LoVo (cell line): ENCODE measurements around the gene RIPK4.
"Not testable (repeated sequence)": the region's sequence is repeated elsewhere in the genome, so short reads cannot be mapped to it uniquely, and the experiment has no call there.

Source experiments
- DNase-seq: peaks from one replicate; pipeline ENCODE4 v3.0.0-alpha.2; 2016; ENCODE audit warnings: low spot score

RIPK4 gene

DNA sequence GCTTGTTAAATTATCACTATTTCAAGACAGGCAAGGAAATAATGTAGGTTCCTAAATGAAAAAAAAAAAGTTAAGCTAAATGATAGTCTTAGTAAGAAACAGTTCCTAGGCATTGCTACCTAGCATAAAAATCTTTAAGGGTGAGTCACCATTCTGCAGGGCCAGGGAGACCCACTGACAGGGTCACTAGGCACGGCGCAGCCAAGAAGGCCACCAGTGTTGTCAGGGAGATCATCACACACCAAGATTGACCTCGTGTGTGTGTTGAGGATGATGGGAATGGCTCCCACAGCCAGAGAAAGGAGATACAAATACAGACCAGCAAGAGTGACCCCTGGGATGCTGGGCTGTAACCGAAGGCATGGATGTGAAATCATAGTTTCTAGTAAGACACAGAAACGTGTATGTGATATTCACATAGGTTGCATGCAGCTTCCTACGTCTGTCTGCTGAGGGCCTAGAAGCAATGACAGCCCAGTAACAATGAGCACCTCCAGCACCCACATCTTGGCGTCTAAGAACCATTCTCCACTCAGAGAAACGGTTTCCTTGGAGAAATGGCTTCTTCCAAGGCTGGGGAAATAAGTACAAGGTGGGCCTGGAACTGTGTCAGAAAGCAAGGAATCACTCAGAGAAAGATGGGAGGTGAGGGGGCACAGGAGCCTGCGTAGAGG lies 29.1 kb downstream of the RIPK4 start:
- DNase-seq = no peak

DNA sequence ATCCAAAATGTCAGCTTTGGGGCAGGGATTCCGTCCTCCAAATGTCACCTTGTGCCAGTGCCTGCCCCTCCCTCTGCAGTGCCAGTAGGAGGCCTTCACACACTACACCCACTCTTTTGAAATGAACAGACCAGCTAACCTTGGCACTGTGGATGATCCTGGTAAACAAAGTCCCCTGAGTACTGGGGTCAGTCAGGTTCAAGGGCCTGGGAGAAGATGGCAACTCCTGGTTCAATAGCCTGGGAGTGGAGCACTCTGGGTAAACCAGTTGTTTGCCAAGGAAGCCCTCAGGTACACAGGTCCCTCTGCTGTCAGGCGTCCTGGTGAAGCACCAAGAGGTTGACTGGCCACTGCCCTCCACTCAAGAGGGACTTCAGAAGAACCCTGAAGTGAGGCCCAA lies 30.4 kb downstream of the RIPK4 start:
- no peak for DNase-seq

DNA sequence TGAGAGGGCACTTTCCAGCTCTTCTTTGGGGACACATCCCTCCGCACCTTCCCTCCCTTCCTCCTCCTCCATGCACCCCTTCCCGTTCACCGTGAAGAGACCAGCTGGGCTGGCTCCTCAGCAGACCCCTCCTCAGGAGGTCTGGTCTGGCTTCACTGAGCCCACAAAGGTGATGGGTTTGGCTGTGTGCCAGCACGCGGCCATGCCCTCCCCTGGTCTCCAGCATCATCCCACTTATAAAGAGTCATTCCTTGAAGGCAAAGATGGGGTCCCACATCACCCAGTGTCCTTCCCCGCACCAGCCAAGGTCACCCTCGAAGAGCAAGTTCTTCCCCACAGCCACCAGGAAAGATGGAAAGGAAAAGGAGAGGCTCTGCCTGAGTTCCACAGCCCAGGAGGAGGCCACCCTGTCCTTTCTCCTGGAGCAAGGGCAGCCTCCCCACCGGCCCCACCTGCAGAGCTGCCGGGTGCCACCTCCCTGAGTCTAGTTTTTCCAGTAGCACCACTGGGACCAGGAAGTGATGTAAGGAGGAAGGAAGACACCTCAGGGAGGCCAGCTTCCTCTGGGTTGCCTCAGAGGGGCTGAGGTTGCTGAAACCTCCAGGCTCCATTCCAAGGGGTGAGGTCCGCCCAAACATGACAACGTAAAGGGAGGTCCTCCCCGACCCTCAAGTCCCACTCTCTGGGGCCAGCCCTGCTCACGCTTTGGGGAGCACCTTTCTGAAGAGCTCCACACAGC lies 32.7 kb downstream of the RIPK4 start:
- DNase-seq = no peak

DNA sequence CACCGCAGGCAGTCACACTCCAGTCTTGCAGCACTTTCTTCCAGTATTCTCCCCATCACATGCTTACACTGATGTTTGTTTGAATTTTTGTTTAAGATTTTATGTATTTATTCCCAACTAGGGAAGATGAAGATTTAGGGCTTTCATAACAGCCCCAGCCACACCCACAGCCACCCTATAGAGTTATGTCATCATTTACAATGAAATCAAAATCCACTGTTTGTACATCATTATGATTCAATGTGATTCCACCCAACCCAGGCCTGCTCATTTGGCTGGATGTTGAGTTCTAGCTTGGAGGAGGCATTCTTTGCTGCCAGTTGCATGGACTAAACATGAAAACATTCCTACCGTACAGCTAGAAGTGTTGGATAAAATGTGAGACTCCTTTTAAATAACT lies 35.8 kb downstream of the RIPK4 start:
- no peak for DNase-seq

DNA sequence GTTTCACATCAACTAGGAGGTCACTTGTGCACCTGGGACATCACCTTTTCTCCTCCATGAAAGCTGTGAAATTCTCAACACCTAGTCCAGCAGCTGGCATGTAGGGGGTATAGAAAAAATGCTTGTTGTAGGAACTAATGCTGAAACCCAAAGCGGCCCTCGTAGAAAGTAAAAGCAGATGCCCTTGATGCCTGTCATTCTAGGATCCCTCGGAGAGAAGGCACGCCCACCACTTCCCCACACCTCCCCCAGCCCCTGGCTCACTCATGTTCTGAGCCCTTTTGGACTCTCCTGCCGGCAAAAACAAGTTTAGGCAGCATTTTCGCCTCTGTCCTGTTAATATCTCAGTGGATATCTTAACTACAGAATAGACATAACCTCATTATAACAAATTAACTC lies 36.5 kb downstream of the RIPK4 start:
- no peak for DNase-seq

DNA sequence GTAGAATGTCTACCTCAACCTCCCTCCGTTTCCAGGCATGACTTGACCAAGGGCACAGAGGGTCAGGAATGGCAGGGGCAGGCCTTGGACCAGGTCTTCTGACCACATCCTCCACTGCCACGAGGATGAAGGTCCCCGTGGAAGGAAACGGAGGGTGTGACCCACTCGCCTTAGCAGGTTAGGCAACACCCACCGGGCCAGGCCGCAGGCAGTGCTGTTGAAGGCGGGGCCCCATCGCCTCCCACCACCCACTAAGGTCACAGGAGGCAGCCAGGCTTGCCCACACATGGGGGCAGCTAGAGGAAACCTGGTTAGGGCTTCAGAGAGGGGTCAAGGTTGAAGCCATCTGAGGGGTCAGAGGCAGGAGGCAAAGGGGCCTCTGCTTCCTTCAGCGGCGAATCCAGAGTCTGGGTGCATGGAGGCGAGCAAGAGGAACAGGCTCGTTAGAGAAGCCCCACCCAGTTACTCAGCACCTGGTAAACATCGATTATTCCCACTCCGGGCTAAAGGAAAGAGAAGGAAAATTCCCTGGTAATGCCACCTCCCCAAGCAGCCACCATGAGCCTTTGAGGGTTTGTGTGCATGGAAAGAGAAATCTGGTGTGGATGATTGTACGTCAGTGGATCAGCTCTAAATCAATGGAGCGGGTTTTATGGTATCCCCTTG lies 37.0 kb downstream of the RIPK4 start:
- DNase-seq = no peak

DNA sequence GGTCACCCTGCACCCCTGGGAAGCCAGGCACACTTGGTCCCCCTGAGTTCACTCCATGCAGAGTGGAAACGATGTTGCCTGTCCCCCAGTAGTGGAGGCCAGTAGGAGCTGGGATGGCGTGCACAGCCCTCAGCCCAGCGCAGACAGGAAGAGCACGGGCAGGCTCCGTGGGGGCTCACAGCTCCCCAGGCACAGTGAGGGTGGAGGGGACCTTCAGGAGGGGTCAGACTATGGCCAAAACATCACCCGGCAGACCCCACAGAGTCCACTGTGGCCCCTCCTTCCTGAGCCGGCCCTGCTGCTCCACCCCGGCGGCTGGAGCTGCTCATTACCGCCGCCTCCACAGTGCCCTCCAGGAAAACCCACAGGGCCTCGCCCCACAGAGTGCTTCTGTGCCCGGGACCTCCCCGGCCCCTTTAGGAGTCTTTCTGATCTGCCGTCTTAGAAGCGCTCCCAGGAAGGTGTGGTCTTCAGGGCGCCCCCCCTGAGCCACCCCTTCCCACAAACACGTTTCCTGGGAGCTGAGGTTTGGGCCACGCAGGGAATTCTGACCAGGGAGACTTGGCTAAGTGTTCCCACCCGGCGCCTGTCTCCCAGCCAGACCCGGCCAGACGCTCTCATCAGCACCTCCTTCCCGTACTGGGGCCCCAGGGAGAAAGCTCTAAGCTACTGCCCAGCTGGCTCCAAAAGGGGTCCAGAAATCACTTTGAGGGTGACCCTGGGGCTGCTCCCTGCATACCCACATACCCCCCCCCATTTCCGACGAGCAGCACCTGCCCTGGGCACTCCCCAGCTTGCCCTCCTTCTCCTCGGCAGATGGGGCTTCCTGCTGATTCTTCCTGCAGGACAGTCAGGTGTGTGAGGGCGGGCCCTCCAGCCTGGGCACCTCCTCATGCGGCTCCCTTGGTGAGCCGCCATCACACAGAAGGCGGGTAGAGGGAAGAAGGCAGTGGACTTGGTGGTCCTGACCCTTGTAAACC lies 38.8 kb downstream of the RIPK4 start:
- no peak for DNase-seq

DNA sequence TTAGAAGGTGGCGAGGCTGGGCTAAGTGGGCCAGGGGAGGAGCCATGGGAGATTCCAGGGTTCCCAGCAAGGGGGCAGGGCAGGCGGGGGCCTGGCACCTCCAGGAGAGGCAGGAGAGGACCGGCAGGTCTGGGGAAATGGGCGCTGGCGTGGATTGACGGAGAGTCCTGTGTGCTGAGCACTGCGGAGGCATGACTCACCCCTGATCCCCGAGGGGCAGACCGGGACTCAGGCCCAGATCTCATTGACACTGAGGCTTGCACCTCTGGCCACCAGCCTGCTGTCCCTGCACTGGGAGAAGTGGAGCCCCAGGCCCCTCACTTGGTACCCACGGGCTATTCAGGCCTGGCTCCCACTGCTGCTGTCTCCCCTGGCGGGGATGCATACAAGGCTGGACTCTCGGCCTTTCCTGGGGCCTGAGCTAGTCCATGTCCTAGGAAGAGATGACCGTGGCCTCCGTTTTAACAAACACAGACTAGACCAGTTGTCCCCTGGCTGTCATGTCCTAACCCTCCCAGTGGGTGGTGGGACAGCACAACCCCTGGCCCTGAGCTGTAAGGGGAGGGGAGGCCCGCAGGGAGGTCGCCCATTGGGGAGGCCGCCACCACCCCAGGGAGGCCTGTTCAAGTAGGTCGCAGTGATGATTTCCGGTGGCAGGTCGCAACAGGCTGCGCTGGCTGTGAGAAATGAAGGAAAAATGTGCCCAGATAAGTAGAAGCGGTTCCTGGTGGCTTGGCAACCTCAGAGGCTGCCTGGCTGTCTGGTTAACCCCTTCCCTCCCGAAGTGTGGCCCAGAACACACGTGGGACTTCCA lies 39.7 kb downstream of the RIPK4 start:
- DNase-seq = no peak

DNA sequence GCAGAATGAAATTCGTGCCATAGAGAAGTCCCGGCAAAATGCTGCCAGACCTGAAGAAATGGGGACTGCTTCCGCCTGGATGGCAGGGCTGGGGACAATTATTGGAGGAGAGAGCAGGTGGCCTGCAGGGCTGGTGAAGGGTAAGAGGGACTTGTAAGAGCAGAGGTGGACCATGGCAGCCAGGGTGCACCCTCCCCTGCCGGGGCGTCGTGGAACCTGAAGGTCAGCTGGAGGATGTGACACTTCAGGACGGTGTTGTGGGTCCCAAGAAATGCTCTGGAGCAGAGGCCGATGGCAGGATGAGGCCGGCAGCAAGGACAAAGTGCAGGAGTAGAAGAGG lies 40.3 kb downstream of the RIPK4 start:
- no peak for DNase-seq

DNA sequence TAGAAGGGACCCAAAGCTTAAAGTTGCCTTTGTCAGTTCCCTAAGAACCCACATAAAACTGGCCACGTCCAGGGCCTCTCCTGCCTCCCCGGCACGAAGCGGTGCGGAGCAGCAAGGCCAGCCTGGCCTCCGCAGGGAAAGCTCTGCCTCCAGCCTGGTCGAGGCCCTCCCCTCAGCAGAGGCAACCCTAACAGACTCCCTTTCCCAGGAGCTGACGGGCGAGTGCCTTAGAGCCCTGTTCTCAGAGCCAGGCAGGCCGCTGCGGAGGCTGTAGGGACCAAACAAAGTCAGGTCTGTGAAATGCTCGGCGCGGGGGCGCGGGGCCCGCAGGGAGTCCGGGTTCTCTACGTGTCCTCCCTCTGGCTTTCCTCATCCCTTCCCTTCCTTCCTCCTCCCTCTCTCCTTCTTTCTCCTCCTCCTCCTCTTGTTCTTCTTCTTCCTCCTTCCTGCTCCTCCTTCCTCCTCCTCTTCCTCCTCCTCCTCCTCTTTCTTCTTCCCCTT lies 40.7 kb downstream of the RIPK4 start:
- DNase-seq = no peak

DNA sequence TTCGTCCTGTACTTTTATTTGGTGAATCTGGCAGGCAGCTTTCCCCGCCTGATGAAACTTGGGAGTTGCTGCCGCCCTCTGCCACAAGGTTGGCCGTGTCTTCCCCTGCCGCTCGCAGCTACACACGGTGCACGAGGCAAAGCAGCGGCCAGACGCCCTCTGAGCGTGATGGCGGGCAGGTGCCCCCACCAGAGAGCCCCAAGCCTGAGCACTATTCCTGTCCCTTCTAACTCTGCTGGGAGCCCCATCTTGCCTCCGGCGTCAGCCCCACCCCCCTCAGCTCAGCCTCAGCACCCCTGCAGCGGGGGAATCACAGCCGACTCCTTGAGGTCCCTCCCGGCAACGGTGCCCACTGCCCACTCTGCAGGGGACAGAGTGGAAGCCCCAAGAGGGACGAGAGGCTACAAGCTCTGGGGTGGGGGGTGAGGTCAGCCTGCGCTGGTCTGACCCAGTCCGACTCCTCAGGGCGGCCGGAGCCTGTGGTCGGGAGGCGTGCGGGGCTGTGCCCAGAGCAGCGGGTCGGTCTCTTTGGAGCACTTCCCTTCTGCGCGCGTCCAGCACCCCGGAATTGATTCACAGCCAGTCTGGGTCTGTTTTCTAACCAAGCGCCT lies 41.3 kb downstream of the RIPK4 start:
- no peak for DNase-seq

DNA sequence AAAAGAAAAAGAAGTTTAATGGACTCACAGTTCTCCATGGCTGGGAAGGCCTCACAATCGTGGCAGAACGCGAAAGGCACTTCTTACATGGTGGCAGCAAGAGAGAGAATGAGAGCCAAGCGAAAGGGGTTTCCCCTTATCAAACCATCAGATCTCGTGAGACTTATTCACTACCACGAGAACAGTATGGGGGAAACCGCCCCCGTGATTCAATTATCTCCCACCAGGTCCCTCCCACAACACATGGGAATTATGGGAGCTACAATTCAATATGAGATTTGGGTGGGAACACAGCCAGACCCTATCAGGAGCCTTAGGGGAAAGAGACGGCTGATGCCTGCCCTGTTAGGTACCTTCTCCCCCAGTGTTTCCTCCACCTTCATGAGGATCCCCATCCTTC lies 43.0 kb downstream of the RIPK4 start:
- DNase-seq = not testable (repeated sequence)

DNA sequence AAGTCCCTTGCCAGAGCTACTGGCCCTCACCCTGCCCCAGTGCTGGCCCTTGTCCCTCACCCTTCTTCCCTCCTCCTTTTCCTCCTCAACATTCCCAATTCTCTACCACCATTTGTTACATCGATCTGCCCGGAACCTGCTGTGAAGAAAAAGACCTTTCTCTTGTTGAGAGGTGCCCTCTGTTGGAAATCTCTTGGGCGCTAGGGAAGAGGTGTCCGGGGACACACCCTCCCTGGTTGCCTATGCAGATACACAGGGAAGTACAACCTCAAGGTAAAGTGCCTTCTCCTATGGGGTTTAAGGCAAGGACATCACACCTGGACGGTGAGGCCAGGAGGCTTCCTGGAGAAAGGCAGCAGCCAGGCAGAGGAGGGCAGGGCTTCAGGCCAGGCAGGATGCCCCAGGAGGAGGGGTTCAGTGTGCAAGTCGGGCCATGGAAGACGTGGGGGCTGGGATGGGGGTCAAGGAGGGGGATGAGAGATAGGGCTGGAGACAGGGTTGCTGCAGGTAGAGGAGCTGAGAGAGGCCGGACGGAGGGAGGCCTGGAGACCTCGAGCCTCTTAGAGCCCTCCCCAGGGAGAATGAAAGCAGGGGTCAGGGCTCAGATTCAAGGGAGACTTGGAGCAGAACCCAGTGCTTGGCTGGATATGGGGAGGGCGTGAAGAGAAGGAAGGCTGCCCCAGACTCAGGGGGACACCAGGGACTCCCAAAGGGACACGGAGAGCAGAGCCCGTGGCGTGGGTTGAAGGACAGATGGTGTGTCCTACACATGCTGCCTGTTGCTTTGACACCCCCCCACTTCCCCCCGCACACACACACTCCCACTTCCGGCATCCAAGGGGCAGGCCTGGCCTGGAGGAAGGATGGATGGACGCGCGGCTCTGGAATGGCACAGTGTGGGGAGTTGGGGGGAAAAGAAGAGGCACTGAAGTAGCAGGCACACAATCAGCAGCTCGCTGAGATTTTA lies 44.5 kb downstream of the RIPK4 start:
- DNase-seq = no peak

DNA sequence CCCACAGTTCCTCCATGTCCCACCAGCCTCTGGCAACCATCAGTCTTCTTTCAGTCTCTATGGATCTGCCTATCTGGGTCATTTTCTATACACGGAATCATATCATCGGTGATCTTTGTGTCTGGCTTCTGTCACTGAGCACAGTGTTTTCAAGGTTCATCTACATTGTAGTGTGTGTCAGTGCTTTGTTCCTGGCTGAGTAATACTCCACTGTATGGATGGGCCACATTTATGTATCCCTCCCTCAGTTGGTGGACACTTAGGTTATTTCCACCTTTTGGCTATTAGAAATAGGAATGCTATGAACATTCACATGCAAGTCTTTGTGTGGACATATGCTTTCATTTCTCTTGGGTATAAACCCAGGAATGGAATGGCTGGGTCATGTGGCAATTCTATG lies 46.6 kb downstream of the RIPK4 start:
- DNase-seq = no peak

DNA sequence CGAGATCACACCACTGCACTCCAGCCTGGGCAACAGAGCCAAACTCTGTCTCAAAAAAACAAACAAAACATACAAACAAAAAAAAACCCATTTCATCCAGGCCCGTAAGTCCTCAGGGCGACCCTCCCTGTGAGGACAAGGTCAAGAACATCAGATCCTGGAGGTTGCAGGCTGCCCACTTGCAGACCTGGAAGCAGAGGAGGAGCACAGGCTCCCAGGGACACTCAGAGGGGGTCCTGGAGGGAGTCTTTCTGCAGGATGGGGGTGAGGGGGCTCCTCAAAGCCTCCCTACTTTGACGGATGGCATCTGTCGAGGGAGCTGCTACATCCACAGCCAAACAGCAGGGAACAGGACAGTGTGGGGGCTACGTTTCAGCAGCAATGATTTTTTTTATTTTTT lies 47.2 kb downstream of the RIPK4 start:
- no peak for DNase-seq

DNA sequence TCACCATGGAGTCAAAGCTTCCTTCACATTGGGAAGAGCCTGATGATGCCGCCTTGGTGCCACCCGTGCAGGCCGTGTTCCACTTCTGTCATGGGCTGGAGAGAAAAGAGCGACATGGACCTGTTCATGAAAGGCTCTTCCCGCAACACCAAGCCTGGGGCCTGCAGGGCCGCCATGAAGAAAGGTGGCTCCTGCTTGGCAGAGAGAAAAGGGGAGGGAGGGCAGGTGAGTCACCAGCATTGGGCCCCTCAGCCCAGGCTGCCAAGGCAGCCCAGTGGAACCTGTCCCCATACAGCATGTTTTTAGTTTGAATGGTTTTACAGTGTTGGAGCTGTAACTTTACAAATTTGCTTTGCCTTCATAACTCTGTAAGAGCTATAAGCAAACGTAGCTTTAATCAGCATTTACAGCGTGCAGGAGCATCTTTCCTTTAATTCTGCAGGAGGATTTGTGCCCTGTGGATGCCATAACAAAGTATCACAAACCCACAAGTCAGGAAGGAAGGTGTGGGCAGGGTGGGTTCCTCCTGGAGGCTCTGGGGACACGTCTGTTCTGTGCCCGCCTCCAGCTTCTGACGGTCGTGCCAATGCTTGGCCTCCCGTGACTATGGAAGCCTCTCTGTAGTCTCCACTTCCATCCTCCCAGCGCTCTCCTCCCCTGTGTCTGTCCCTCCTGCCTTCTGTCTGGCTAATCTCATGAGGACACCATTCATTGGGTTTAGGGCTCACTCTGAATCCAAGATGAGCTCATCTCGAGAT lies 49.1 kb downstream of the RIPK4 start:
- no peak for DNase-seq

DNA sequence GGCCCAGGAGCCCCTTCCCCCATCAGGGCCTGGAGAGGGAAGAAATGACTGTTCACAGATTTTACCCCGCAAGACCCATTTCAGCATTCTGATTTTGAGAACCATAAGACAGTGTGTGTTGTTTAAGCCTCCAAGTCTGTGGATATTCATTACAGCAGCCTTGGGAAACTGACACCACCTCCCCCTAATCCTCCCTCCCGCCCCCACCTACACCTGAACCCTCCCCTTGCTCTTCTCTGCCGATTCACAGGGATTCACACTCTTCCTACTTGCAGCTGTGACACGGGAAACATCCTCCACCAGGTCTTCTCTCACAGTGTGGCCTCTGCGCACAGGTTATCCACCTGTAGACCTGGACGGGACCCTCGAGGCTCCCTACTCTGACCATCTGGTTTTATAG lies 50.1 kb downstream of the RIPK4 start:
- no peak for DNase-seq

DNA sequence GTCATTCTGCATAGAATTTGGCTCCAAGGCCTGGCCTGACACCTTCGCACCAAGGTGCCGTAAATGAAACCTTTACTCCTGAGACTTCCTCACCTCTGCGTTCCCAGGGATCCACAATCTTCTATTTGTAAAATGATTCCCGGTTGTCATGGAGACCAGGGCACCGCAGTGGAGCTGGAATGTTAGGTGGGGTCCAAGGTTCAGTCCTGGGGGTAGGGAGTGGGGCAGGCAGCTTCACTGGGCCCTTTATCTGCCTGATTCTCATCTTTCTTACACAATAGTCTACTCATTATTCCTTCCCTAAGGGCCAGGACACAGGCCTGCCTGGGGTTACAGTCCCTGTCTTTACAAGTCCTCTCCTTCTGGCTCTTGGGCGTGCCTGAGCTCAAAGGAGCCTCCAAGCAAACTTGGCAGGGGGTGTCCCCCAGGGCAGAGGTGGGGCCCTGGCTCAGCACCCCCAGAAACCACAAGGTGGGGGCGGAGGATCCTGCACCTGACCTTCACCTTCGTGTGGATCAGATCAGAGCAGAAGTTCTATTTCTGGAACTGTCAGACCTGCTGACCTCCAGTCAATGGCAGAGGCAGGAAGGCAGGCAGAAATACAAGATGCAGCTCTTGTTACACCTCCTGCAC lies 51.1 kb downstream of the RIPK4 start:
- peak; percentile 93 for DNase-seq
